Activated CD8-positive, alpha-beta memory T cell treated with anti-CD3 and anti-CD28 coated beads, Interleukin-2, amount 50 U/mL, for 24 hours (primary cell): Measurements from ENCODE around the gene STRIP2.
"Not testable (repeated sequence)": the region's sequence is repeated elsewhere in the genome, so short reads cannot be mapped to it uniquely, and the experiment has no call there.

Experiments
- DNase-seq: peaks from one replicate; pipeline ENCODE4 v3.0.0-alpha.2; 2020; ENCODE audit errors: extremely low read depth

STRIP2 gene

GRCh38 chr7:129433847-129434674, at the start of gene STRIP2:
Gene STRIP2 (plus strand): TSS chr7:129434432. CDS start chr7:129434473, 41 bp downstream.
- peak; percentile 82 for DNase-seq

- DNase-seq, result no peak
Observed at GRCh38 chr7:129385116-129385515, 49.1 kb upstream of the STRIP2 start.

GRCh38 chr7:129385598-129385997, 48.6 kb upstream of the STRIP2 start:
- DNase-seq, result no peak

- no peak for DNase-seq
Observed at GRCh38 chr7:129386506-129386905, 47.7 kb upstream of the STRIP2 start.

- no peak for DNase-seq
Observed at GRCh38 chr7:129387537-129387936, 46.7 kb upstream of the STRIP2 start.

- DNase-seq, result no peak
Observed at GRCh38 chr7:129388333-129389098, 45.7 kb upstream of the STRIP2 start.

GRCh38 chr7:129389829-129390228, 44.4 kb upstream of the STRIP2 start:
- DNase-seq, result no peak

- DNase-seq, result no peak
Observed at GRCh38 chr7:129390314-129390713, 43.9 kb upstream of the STRIP2 start.

- DNase-seq, result no peak
Observed at GRCh38 chr7:129391546-129392171, 42.6 kb upstream of the STRIP2 start.

- DNase-seq, result no peak
Observed at GRCh38 chr7:129393255-129393654, 41.0 kb upstream of the STRIP2 start.

GRCh38 chr7:129394101-129394500, 40.1 kb upstream of the STRIP2 start:
- DNase-seq, result no peak

- DNase-seq, result no peak
Observed at GRCh38 chr7:129394982-129395914, 39.0 kb upstream of the STRIP2 start.

- no peak for DNase-seq
Observed at GRCh38 chr7:129401228-129401966, 32.8 kb upstream of the STRIP2 start.

- DNase-seq, result no peak
Observed at GRCh38 chr7:129401967-129402860, 32.0 kb upstream of the STRIP2 start.

- no peak for DNase-seq
Observed at GRCh38 chr7:129405527-129405926, 28.7 kb upstream of the STRIP2 start.

GRCh38 chr7:129410238-129410637, 24.0 kb upstream of the STRIP2 start:
- DNase-seq, result not testable (repeated sequence)

- DNase-seq, result no peak
Observed at GRCh38 chr7:129412501-129412900, 21.7 kb upstream of the STRIP2 start.

GRCh38 chr7:129417073-129417472, 17.2 kb upstream of the STRIP2 start:
- DNase-seq, result no peak

GRCh38 chr7:129421717-129422250, 12.4 kb upstream of the STRIP2 start:
- no peak for DNase-seq
